Cardiac fibroblast (primary cell): ENCODE results near the gene TFEB.

Source experiments
- DNase-seq, 2 donors: peaks; one replicate each; pipeline versions ENCODE4 v3.0.0 to v3.0.0-alpha.2; 2010; ENCODE audit warnings: low read depth in 2 of 2
- H3K4me3 ChIP-seq, 2 donors: replicated peaks in 1 of 2; 1 replicate in 1 of 2; 2 replicates in 1 of 2; pipeline ENCODE4 v1.5.1; 2011; ENCODE audit warnings: low read depth in 2 of 2, low read length in 2 of 2, mild to moderate bottlenecking in 2 of 2, moderate library complexity in 1 of 2
- CTCF ChIP-seq: IDR thresholded peaks from one replicate; pipeline ENCODE4 v1.5.1; 2011; ENCODE audit warnings: low read depth, mild to moderate bottlenecking, low read length, inconsistent platforms

The TFEB gene

DNA sequence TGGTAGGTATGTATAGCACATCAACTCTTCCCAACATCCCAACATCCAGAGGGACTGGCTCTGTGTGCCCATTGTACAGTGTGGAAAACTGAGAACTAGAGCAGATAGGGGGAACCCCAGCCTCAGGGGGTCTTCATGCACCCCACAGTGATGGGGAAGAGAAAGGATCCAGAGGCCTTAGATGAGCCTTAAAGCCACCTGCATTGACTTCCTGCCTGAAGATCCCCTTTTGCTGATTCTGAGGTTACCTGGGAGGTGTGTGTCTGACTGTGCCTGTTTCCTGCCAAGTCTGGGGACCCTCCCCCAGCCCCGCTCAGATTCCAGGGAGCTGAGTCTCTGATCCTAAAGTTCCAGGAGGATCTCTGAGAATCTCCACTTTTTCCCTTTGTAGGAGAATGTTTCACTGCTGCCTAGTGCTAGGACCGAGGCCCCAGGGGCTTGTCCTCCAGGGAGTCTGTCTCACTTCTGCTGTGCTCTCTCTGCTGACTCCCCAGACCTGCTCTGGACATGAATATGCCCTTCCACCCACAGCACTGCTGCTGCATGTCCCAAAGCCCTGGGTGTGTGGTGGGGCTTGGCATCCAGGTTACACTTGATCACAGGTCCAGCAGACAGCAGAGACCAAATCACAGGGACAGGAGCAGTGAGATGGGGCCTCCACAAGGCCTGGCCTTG, 24.6 kb upstream of the TFEB start:
- TF ChIP-seq CTCF: no peak
- H3K4me3 ChIP-seq: no peak overlapping the region
- DNase-seq: no peak

DNA sequence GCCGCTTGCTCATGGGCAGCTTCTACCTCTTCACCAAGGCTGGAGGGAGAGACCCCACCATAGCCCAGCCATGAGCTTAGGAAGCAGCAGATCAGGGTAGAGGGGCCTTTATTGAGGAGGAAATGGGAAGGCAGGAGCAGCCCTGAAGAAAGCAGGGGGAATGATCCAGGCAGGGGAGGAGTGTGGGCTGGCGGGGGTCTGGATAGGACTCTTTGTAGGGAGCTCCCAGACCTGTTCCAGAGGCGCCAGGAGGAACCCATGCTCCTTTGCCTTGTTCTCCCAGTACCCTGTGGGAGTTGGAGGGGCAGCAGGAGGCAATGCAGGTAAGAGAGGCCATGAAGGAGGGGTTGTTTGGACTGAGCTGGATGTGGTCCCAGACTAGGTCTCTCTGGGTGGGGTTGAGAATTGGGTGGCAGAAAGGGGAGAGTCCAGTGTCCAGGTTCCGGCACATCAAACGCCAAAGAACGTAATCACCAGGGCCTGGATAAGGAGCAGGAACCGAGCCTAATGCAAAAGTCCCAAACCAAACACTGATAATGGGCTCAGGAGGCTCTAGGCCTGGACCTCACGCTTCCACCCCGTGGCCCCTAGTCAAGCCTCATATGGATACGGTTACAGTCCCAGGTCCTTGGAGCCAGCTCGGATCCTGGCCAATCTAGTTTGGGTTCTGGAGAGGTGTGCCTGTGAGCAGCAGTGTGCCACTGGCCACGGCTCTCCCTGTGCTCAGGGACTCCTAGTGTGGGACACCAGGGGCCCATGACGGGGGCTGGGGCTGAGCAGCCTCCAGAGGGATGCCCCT, 23.9 kb upstream of the TFEB start:
- no peak for TF ChIP-seq CTCF

GRCh38 chr6:41758641-41759035, 23.2 kb upstream of the TFEB start:
- no peak overlapping the region for H3K4me3 ChIP-seq
- DNase-seq: no peak
- TF ChIP-seq CTCF: no peak

More for the DNA sequence above, 23.9 kb upstream of the TFEB start:
- H3K4me3 ChIP-seq: no peak overlapping the region
- no peak for DNase-seq

DNA sequence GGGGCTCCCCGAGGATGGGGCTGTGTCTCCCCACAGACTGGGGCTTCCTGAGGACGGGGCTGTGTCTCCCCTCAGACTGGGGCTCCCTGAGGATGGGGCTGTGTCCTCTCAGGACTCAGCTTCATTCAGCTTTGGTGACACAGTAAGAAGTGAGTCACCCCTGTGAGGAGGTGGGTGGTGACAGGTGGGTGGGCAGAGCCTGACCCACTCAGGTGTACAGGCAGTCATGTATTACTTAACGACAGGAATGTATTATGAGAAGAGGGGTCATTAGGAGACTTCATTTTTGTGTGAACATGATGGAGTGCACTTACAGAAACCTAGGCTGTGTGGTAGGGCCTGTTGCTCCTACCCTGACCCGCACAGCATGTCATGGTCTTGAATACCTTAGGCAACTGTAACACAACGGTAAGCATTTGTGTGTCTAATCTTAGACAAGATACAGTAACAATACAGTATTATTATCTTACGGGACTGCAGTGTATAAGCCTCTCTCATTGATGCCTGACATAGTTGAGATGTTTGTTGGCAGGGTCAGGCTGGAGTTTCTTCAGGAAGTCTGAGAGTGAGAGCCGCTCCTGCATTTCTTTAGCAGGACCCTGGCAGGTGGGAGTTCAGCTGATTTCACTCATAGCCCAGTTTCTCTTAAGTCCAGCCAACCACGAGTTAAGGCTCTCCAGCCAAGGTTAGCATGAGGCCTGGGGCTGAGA, 22.7 kb upstream of the TFEB start:
- TF ChIP-seq CTCF: no peak
- no peak overlapping the region for H3K4me3 ChIP-seq
- no peak for DNase-seq

GRCh38 chr6:41757271-41757670, 21.9 kb upstream of the TFEB start:
- no peak overlapping the region for H3K4me3 ChIP-seq
- no peak for DNase-seq
- no peak for TF ChIP-seq CTCF

DNA sequence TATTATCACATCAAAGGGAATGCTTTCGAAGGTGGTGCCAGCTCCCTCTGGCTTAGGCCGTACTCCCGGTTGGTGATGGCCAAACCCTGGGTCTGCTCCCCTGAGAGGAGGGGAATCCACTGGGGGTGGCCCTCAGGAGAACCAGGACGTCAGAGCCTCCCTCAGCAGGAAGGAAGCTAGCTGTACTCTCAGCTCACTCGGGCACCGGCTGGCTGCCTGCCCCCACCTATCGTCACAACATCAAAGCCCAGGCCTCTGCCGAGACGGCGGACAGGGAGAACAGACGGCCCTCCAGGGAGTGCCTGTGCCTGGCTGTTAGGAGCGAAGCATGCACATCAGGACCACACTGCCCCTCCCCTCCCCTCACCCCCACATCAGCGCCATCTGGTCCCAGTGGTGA, 20.9 kb upstream of the TFEB start:
- no peak for TF ChIP-seq CTCF
- no peak overlapping the region for H3K4me3 ChIP-seq
- no peak for DNase-seq
